CD14-positive monocyte (primary cell): ENCODE measurements around the gene EXT2. TPM values are rescaled to one million over a fixed set of nuclear protein-coding genes. Genes with fewer than 3 reads are reported as not detected.

Source experiments
- DNase-seq, 3 donors: peaks; one replicate each; pipeline ENCODE4 v3.0.0-alpha.2; 2011 to 2022
- H2AFZ ChIP-seq: 2 replicates; pipeline ENCODE4 v1.6.0; 2012; ENCODE audit warnings: mild to moderate bottlenecking, low read depth, low read length, inconsistent platforms; ENCODE audit not compliant: insufficient read depth, poor library complexity, severe bottlenecking
- H3K27ac ChIP-seq, 2 donors: 1 replicate in 1 of 2; 2 replicates in 1 of 2; pipeline ENCODE4 v1.5.1; 2012 to 2013; ENCODE audit warnings: low read length in 2 of 2, control low read depth in 1 of 2, inconsistent platforms in 1 of 2, low read depth in 1 of 2, mild to moderate bottlenecking in 1 of 2
- H3K27me3 ChIP-seq, 2 donors: one replicate each; pipeline versions ENCODE4 v1.6.0 to v1.6.1; 2011 to 2013; ENCODE audit warnings: low read length in 2 of 2; ENCODE audit not compliant: control insufficient read depth in 2 of 2, insufficient read depth in 2 of 2
- H3K36me3 ChIP-seq, 2 donors: replicated peaks in 1 of 2; 1 replicate in 1 of 2; 2 replicates in 1 of 2; pipeline versions ENCODE4 v1.5.1 to v1.6.1; 2012 to 2013; ENCODE audit warnings: low read length in 2 of 2, control low read depth in 1 of 2, inconsistent platforms in 1 of 2, mild to moderate bottlenecking in 1 of 2; ENCODE audit not compliant: insufficient read depth in 2 of 2, control insufficient read depth in 1 of 2
- H3K4me1 ChIP-seq, 2 donors: 1 replicate in 1 of 2; 2 replicates in 1 of 2; pipeline versions ENCODE4 v1.5.1 to v1.6.1; 2012 to 2013; ENCODE audit warnings: low read length in 2 of 2, control low read depth in 1 of 2, inconsistent platforms in 1 of 2, mild to moderate bottlenecking in 1 of 2, moderate library complexity in 1 of 2; ENCODE audit not compliant: insufficient read depth in 2 of 2, control insufficient read depth in 1 of 2
- H3K4me2 ChIP-seq: replicated peaks from 2 replicates; pipeline ENCODE3; 2012; ENCODE audit warnings: low read length, moderate library complexity, mild to moderate bottlenecking; ENCODE audit not compliant: poor library complexity, severe bottlenecking; ENCODE audit errors: extremely low read depth
- H3K4me3 ChIP-seq, 3 experiments: fragments of 200-600 bp in 1 of 3; sonication (generic) in 1 of 3; replicated peaks in 1 of 3; 1 replicate in 2 of 3; 2 replicates in 1 of 3; pipeline ENCODE4 v1.5.1; 2011 to 2013; ENCODE audit warnings: low read length in 3 of 3, mild to moderate bottlenecking in 3 of 3, control low read depth in 2 of 3, low read depth in 2 of 3, inconsistent platforms in 1 of 3, moderate library complexity in 1 of 3
- H3K79me2 ChIP-seq: 2 replicates; pipeline ENCODE4 v1.6.0; 2012; ENCODE audit warnings: mild to moderate bottlenecking, control low read depth, inconsistent platforms, low read length, moderate library complexity; ENCODE audit not compliant: insufficient read depth
- H3K9ac ChIP-seq: 2 replicates; pipeline ENCODE4 v1.6.0; 2017; ENCODE audit warnings: low read length, mild to moderate bottlenecking; ENCODE audit not compliant: insufficient read depth, poor library complexity, severe bottlenecking
- H3K9me3 ChIP-seq, 2 donors: replicated peaks in 1 of 2; 1 replicate in 1 of 2; 2 replicates in 1 of 2; pipeline versions ENCODE4 v1.5.1 to v1.6.1; 2012 to 2013; ENCODE audit warnings: low read length in 2 of 2, control low read depth in 1 of 2; ENCODE audit not compliant: control insufficient read depth in 1 of 2, insufficient read depth in 1 of 2
- H4K20me1 ChIP-seq: 2 replicates; pipeline ENCODE4 v1.6.0; 2012; ENCODE audit warnings: mild to moderate bottlenecking, low read length, control low read depth, moderate library complexity; ENCODE audit not compliant: insufficient read depth
- H3K27ac Mint-ChIP-seq, 7 donors: one replicate each; pipeline ENCODE4 v1.8.0; 2020; ENCODE audit warnings: mild to moderate bottlenecking in 7 of 7, mixed read lengths in 7 of 7, moderate library complexity in 6 of 7, inconsistent platforms in 2 of 7
- H3K27me3 Mint-ChIP-seq, 3 donors: one replicate each; pipeline ENCODE4 v1.8.0; 2021 to 2022; ENCODE audit warnings: low read depth in 3 of 3, mild to moderate bottlenecking in 3 of 3, mixed read lengths in 3 of 3, moderate library complexity in 3 of 3, inconsistent platforms in 1 of 3
- H3K36me3 Mint-ChIP-seq, 2 donors: one replicate each; pipeline ENCODE4 v1.8.0; 2020; ENCODE audit warnings: mixed read lengths in 2 of 2, inconsistent platforms in 1 of 2, mild to moderate bottlenecking in 1 of 2
- H3K4me1 Mint-ChIP-seq: one replicate; pipeline ENCODE4 v1.8.0; 2020; ENCODE audit warnings: mild to moderate bottlenecking, mixed read lengths
- H3K4me3 Mint-ChIP-seq, 2 donors: one replicate each; pipeline ENCODE4 v1.8.0; 2020; ENCODE audit warnings: mild to moderate bottlenecking in 2 of 2, mixed read lengths in 2 of 2, moderate library complexity in 1 of 2
- H3K9me3 Mint-ChIP-seq, 7 donors: one replicate each; pipeline ENCODE4 v1.8.0; 2020 to 2022; ENCODE audit warnings: mixed read lengths in 7 of 7, mild to moderate bottlenecking in 6 of 7, moderate library complexity in 6 of 7, inconsistent platforms in 2 of 7
- CTCF ChIP-seq: fragments of 200-600 bp; IDR thresholded peaks from one replicate; pipeline ENCODE4 v1.8.0; 2022; ENCODE audit warnings: antibody characterized with exemption, mild to moderate bottlenecking
- WGBS: methylation state at CpG from one replicate; pipeline ENCODE4 v1.1.5; 2013; ENCODE audit warnings: missing lambda C conversion rate; ENCODE audit not compliant: insufficient coverage; 5-methylcytosine and 5-hydroxymethylcytosine counted together
- intact Hi-C, 2 donors: fragments of 100-400 bp; cut with micrococcal nuclease; formaldehyde crosslinking; loops; one replicate each; pipeline versions ENCODE4 v1.15.0 to v1.15.1; 2023
- polyA plus RNA-seq, 3 donors: library from polyadenylated mRNA; depleted of rRNA in 1 of 3; unstranded in 2 of 3; stranded (reverse) in 1 of 3; fragments of 300-500 nt in 2 of 3; fragments of >200 nt in 1 of 3; fragmentation: Illumina TruSeq in 2 of 3; gene quantifications; 1 replicate in 2 of 3; 2 replicates in 1 of 3; pipeline ENCODE4 v1.2.3, GENCODE V29; 2012 to 2021

EXT2 gene
- polyA plus RNA-seq, 3 donors: 17.2 to 41.1 (median 34.2) TPM

GRCh38 chr11:44243086-44243485 lies 147.6 kb downstream of the EXT2 start:
- Histone ChIP-seq H3K36me3 (peaks cover 20 to 31% of the 10 kb centered on the region in 2 donors), H2AFZ (no peak overlapping the region), H3K4me1 (no peaks in the 10 kb centered on the region), H3K79me2 (no peaks in the 10 kb centered on the region), H3K4me2 (no peak overlapping the region), H3K27me3 (no peaks in the 10 kb centered on the region), H3K9ac (no peak overlapping the region), H3K9me3 (no peaks in the 10 kb centered on the region), H3K27ac (no peak overlapping the region), H3K4me3 (no peak overlapping the region), H4K20me1 (no peaks in the 10 kb centered on the region)
- no peaks in the 10 kb centered on the region for H3K9me3 Mint-ChIP-seq
- no peaks in the 10 kb centered on the region for H3K4me1 Mint-ChIP-seq
- intact Hi-C loops: no loop called here
- DNase-seq: no peak
- H3K27ac Mint-ChIP-seq: peak overlapping the region in 1 of 7 donors; percentile 37
- H3K36me3 Mint-ChIP-seq: peaks cover 40 to 41% of the 10 kb centered on the region in 2 donors
- no peak overlapping the region for H3K4me3 Mint-ChIP-seq
- WGBS: 78% methylated on average over 2 of the region's 5 CpGs
- no peaks in the 10 kb centered on the region for H3K27me3 Mint-ChIP-seq
- TF ChIP-seq CTCF: no peak

GRCh38 chr11:44243595-44244343 lies 148.3 kb downstream of the EXT2 start:
- no peaks in the 10 kb centered on the region for H3K9me3 Mint-ChIP-seq
- peaks cover 40 to 42% of the 10 kb centered on the region in 2 donors for H3K36me3 Mint-ChIP-seq
- Histone ChIP-seq H3K27ac (no peak overlapping the region), H3K36me3 (peaks cover 20 to 31% of the 10 kb centered on the region in 2 donors), H2AFZ (no peak overlapping the region), H3K9ac (no peak overlapping the region), H3K4me2 (no peak overlapping the region), H3K4me3 (no peak overlapping the region), H3K79me2 (no peaks in the 10 kb centered on the region), H3K4me1 (no peaks in the 10 kb centered on the region), H3K27me3 (no peaks in the 10 kb centered on the region), H3K9me3 (no peaks in the 10 kb centered on the region), H4K20me1 (no peaks in the 10 kb centered on the region)
- DNase-seq: no peak
- 100% methylated on average over 2 of the region's 6 CpGs for WGBS
- no peaks in the 10 kb centered on the region for H3K27me3 Mint-ChIP-seq
- no peak for TF ChIP-seq CTCF
- intact Hi-C loops: no loop called here
- no peaks in the 10 kb centered on the region for H3K4me1 Mint-ChIP-seq
- no peak overlapping the region for H3K27ac Mint-ChIP-seq
- no peak overlapping the region for H3K4me3 Mint-ChIP-seq
